PC-3 (cell line): ENCODE results near the gene PTN.

Source experiments
- CTCF ChIP-seq: fragments of 300-600 bp; sonication (generic); conservative IDR thresholded peaks from 2 replicates; pipeline ENCODE4 v1.5.1; 2017; ENCODE audit warnings: antibody characterized with exemption, low read depth, mild to moderate bottlenecking, low read length
- EZH2 ChIP-seq: fragments of 300-600 bp; sonication (generic); IDR thresholded peaks from one replicate; pipeline ENCODE4 v1.6.1; 2017; ENCODE audit warnings: antibody characterized with exemption, mild to moderate bottlenecking, low read length; ENCODE audit not compliant: unreplicated experiment
- EZH2phosphoT487 ChIP-seq: fragments of 300-600 bp; sonication (generic); IDR thresholded peaks from 2 replicates; pipeline ENCODE4 v1.6.1; 2018; ENCODE audit warnings: mild to moderate bottlenecking, antibody characterized with exemption, low read length, borderline replicate concordance

GRCh38 chr7:137221467-137221866 lies 122.1 kb downstream of the PTN start:
- TF ChIP-seq EZH2phosphoT487 = no peak
- TF ChIP-seq CTCF = no peak
- no peak for TF ChIP-seq EZH2
